ENCODE data around the gene B4GALNT4. TPM values are rescaled to one million over a fixed set of nuclear protein-coding genes. Genes with fewer than 3 reads are reported as not detected.

Gene B4GALNT4
- total and polyA plus RNA-seq, 2 of the 4 experiments (the other 2 are of a cell fraction), result 5.2 to 38.6 TPM

GRCh38 chr11:337711-338110, 31.6 kb upstream of the B4GALNT4 start:
- no peak overlapping the region for H3K27ac ChIP-seq (ENCODE audit: insufficient read depth, low read length)
- intact Hi-C loops (cut with micrococcal nuclease), result no loop called here
- no peak overlapping the region for H3K9ac ChIP-seq (ENCODE audit: low read depth, low read length)
- DNase-seq (no peak), ATAC-seq (ENCODE audit: low read depth) (no peak)
- dilution Hi-C loops (cut with HindIII; ENCODE audit: low sequenced_read_pairs, unreplicated experiment), result no loop called here
- no peaks in the 10 kb centered on the region for H3K36me3 ChIP-seq (ENCODE audit: control insufficient read depth, insufficient read depth, low read length)
- H3K56ac ChIP-seq (ENCODE audit: extremely low read depth, insufficient read depth, low read length), result no peak overlapping the region
- H3K4me2 ChIP-seq (ENCODE audit: low read depth, low read length), result no peak overlapping the region
- H3K9me1 ChIP-seq (ENCODE audit: insufficient read depth, low read length), result no peaks in the 10 kb centered on the region
- in situ Hi-C loops (cut with MboI; ENCODE audit: low sequenced_read_pairs), result no loop called here
- peaks cover 6% of the 10 kb centered on the region for H3K27me3 ChIP-seq (ENCODE audit: control insufficient read depth, insufficient read depth, low read length)
- ChIA-PET CTCF (interaction anchor here (1.0 kb wide), 1 partner anchor 15 kb away, joined by 3 read pairs; no protein-coding TSS in a partner anchor), POLR2A (ENCODE audit: unreplicated experiment) (no interaction called here)
- H3K4me3 ChIP-seq (ENCODE audit: insufficient read depth, low read depth, low read length), result no peak overlapping the region
- H4K91ac ChIP-seq (ENCODE audit: insufficient read depth, low read depth, low read length), result no peak overlapping the region
- H4K20me1 ChIP-seq (ENCODE audit: insufficient read depth, low read length), result no peaks in the 10 kb centered on the region
- no peak overlapping the region for H2BK20ac ChIP-seq (ENCODE audit: low read depth, low read length)
- H3K4me1 ChIP-seq (ENCODE audit: control insufficient read depth, insufficient read depth, low read length), result peaks cover 5% of the 10 kb centered on the region
- H3K18ac ChIP-seq (ENCODE audit: low read depth, low read length), result no peak overlapping the region
- TF ChIP-seq NFE2L2 (IDR thresholded peaks at IDR 0.05; ENCODE audit: low read depth, low read length) (no peak), CEBPB (IDR thresholded peaks at IDR 0.05; ENCODE audit: low read depth, low read length) (no peak)
- H2BK5ac ChIP-seq (ENCODE audit: low read depth, low read length, poor library complexity, severe bottlenecking), result no peak overlapping the region
- no peak overlapping the region for H4K5ac ChIP-seq (ENCODE audit: low read depth, low read length)
- no peak overlapping the region for H2AK5ac ChIP-seq (ENCODE audit: low read depth, low read length)
- WGBS, 2 experiments (ENCODE audit: extremely low coverage in 2 of 2, insufficient read length in 1 of 2), result 100% methylated on average over 1 of the region's 6 CpGs; no CpG with 5 or more reads in 1 of the 2 experiments
- H3K9me3 ChIP-seq (ENCODE audit: control insufficient read depth, insufficient read depth, low read length), result no peaks in the 10 kb centered on the region
- no peak overlapping the region for H3K4ac ChIP-seq (ENCODE audit: low read depth, low read length)
- no peak overlapping the region for H2BK15ac ChIP-seq (ENCODE audit: low read depth, low read length)
- no peak overlapping the region for H3K14ac ChIP-seq (replicated peaks; ENCODE audit: low read depth, low read length)
- no peak overlapping the region for H2BK120ac ChIP-seq (ENCODE audit: low read depth, low read length)
- H2AK9ac ChIP-seq (replicated peaks; ENCODE audit: low read depth, low read length, poor library complexity), result no peak overlapping the region
- H3K23ac ChIP-seq (ENCODE audit: low read depth, low read length), result no peak overlapping the region
- no peaks in the 10 kb centered on the region for H3K79me1 ChIP-seq (ENCODE audit: low read depth in 1 of 2, low read length in 2 of 2)
- H4K8ac ChIP-seq (ENCODE audit: low read depth in 2 of 2, low read length in 2 of 2), result no peak overlapping the region
- no peak overlapping the region for H2AFZ ChIP-seq (replicated peaks; ENCODE audit: low read length, poor library complexity)
- BruUV-seq (replicated peaks), result no TSS peak
